Sigmoid colon (tissue), 7 donors: ENCODE measurements around the gene CLTB. TPM values are rescaled to one million over a fixed set of nuclear protein-coding genes. Genes with fewer than 3 reads are reported as not detected.
A peak's percentile ranks its signal among the peaks of the same experiment; 100 is the strongest.

Source experiments
- DNase-seq: peaks from one replicate; pipeline ENCODE4 v3.0.0-alpha.2; 2019
- H3K27ac ChIP-seq, 4 donors: fragments of 200-600 bp; sonication (generic); one replicate each; pipeline ENCODE4 v1.5.1; 2016 to 2019; ENCODE audit warnings: mild to moderate bottlenecking in 1 of 4
- H3K27me3 ChIP-seq, 3 donors: fragments of 200-600 bp; sonication (generic); one replicate each; pipeline ENCODE4 v1.5.1; 2019; ENCODE audit warnings: mild to moderate bottlenecking in 1 of 3
- H3K36me3 ChIP-seq, 4 donors: fragments of 200-600 bp; sonication (generic); one replicate each; pipeline ENCODE4 v1.5.1; 2016 to 2019
- H3K4me1 ChIP-seq, 4 donors: fragments of 200-600 bp; sonication (generic); one replicate each; pipeline ENCODE4 v1.5.1; 2017 to 2019
- H3K4me3 ChIP-seq, 4 donors: fragments of 200-600 bp; sonication (generic); one replicate each; pipeline ENCODE4 v1.5.1; 2017 to 2019; ENCODE audit warnings: mild to moderate bottlenecking in 2 of 4, moderate library complexity in 1 of 4
- H3K9me3 ChIP-seq, 4 donors: fragments of 200-600 bp in 3 of 4; sonication (generic) in 3 of 4; one replicate each; pipeline versions ENCODE4 v1.5.1 to v1.6.1; 2013 to 2019
- EP300 ChIP-seq, 4 donors: sonication (generic); formaldehyde crosslinking; IDR thresholded peaks; one replicate each; pipeline ENCODE4 v1.6.1; 2017; ENCODE audit warnings: antibody characterized with exemption in 4 of 4
- POLR2A ChIP-seq, 2 donors: fragments of 450-650 bp; IDR thresholded peaks; one replicate each; pipeline ENCODE4 v1.6.1; 2016; ENCODE audit warnings: antibody characterized with exemption in 2 of 2, mild to moderate bottlenecking in 2 of 2, moderate library complexity in 2 of 2
- POLR2AphosphoS5 ChIP-seq, 4 donors: sonication (generic); formaldehyde crosslinking; IDR thresholded peaks; one replicate each; pipeline ENCODE4 v1.6.1; 2017; ENCODE audit warnings: antibody characterized with exemption in 4 of 4
- WGBS, 2 donors: extraction: QIAGEN DNeasy Blood & Tissue Kit; methylation state at CpG; one replicate each; pipeline ENCODE4 v1.1.7; 2013; 5-methylcytosine and 5-hydroxymethylcytosine counted together
- intact Hi-C: fragments of 100-400 bp; cut with DNase I; formaldehyde crosslinking; loops from one replicate; pipeline ENCODE4 v1.15.1; 2023
- polyA plus RNA-seq, 3 donors: library from polyadenylated mRNA; stranded (reverse); fragments of 200-250 nt; gene quantifications; one replicate each; pipeline ENCODE4 v1.2.3, GENCODE V29; 2013
- total RNA-seq, 4 donors: library from RNA; depleted of rRNA; stranded (reverse); fragments of >200 nt; gene quantifications; one replicate each; pipeline ENCODE4 v1.1.0, GENCODE V29; 2016
- TF ChIP-seq, protein P1 (sequence below), 4 experiments: fragments of 450-650 bp in 3 of 4; fragments of 200-600 bp in 1 of 4; IDR thresholded peaks; one replicate each; pipeline ENCODE4 v1.5.1; 2016 to 2019; ENCODE audit warnings: antibody characterized with exemption in 4 of 4, mild to moderate bottlenecking in 3 of 4, moderate library complexity in 2 of 4
- donor health status: healthy with polysubstance abuse.
- donor health status: Bipolar disorder and iron deficiency.
- donor health status: healthy.

Gene CLTB
- total and polyA plus RNA-seq, 7 donors: 129 to 403 (median 163) TPM

- H3K27ac ChIP-seq: no peak overlapping the region
- H3K9me3 ChIP-seq: no peaks in the 10 kb centered on the region
- TF ChIP-seq, protein P1, sequence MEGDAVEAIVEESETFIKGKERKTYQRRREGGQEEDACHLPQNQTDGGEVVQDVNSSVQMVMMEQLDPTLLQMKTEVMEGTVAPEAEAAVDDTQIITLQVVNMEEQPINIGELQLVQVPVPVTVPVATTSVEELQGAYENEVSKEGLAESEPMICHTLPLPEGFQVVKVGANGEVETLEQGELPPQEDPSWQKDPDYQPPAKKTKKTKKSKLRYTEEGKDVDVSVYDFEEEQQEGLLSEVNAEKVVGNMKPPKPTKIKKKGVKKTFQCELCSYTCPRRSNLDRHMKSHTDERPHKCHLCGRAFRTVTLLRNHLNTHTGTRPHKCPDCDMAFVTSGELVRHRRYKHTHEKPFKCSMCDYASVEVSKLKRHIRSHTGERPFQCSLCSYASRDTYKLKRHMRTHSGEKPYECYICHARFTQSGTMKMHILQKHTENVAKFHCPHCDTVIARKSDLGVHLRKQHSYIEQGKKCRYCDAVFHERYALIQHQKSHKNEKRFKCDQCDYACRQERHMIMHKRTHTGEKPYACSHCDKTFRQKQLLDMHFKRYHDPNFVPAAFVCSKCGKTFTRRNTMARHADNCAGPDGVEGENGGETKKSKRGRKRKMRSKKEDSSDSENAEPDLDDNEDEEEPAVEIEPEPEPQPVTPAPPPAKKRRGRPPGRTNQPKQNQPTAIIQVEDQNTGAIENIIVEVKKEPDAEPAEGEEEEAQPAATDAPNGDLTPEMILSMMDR (IDR thresholded peaks at IDR 0.05): no peak
- TF ChIP-seq EP300 (IDR thresholded peaks at IDR 0.05) (no peak), POLR2AphosphoS5 (IDR thresholded peaks at IDR 0.05) (no peak), POLR2A (IDR thresholded peaks at IDR 0.05) (no peak)
- no peak for DNase-seq
- H3K27me3 ChIP-seq: no peaks in the 10 kb centered on the region
- H3K36me3 ChIP-seq: peaks cover 5 to 49% (median 22%) of the 10 kb centered on the region in 4 donors
- WGBS, 2 donors: 86 to 88% methylated on average over 9 of the region's 9 CpGs
- H3K4me3 ChIP-seq: no peak overlapping the region
- peaks cover 0 to 37% (median 30%) of the 10 kb centered on the region in 4 donors for H3K4me1 ChIP-seq
- intact Hi-C loops: loop anchor here (2.0 to 10.0 kb wide), 3 partner anchors 17 to 261 kb away; partner anchors contain the start of genes RNF44 and TSPAN17
Observed at GRCh38 chr5:176383961-176384360, 32.4 kb downstream of the CLTB start.

DNA sequence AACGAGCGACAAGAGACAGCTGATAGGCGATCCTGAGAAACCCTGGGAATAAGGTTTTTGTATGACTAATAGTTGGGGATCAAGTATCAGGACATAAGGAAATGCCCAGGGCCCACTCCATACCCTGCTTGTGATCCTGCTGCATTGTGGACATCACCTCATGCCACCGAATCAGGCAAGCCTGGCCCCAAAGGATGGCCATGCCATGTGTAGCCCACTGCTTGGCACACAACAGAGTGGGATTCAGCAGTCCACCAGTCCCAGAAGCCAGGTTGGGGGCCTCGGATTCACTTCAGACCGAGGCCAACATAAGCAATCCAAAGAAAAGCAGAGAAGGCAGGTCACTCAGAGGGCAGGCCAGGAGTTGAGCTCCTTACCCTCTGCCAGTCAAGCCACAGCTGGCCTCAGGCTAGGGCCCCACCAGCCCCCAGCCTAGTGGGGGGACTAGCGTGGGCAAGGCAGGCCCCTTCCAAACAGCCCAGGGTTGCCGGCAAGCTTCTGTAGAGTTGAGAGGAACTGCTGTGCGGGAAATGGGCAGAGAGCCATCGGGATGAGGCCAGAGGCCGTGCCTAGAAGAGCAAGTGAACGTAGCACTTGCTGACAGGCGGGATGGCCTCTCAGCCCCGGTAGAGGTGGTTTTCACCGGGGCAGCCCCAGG, 33.0 kb downstream of the CLTB start:
- WGBS, 2 donors: 87 to 94% methylated on average over 15 of the region's 15 CpGs
- H3K36me3 ChIP-seq: peaks cover 5 to 49% (median 22%) of the 10 kb centered on the region in 4 donors
- TF ChIP-seq, protein P1 (IDR thresholded peaks at IDR 0.05): no peak
- TF ChIP-seq EP300 (IDR thresholded peaks at IDR 0.05) (no peak), POLR2AphosphoS5 (IDR thresholded peaks at IDR 0.05) (no peak), POLR2A (IDR thresholded peaks at IDR 0.05) (no peak)

GRCh38 chr5:176382721-176383120, 33.6 kb downstream of the CLTB start:
- no peaks in the 10 kb centered on the region for H3K9me3 ChIP-seq
- peak overlapping the region in 3 of 4 donors; percentile 72 to 83 (median 75) for H3K27ac ChIP-seq
- DNase-seq: peak; percentile 38
- H3K27me3 ChIP-seq: no peaks in the 10 kb centered on the region
- H3K4me3 ChIP-seq: no peak overlapping the region
- TF ChIP-seq EP300 (IDR thresholded peaks at IDR 0.05): no peak
- TF ChIP-seq, protein P1 (IDR thresholded peaks at IDR 0.05): no peak
- TF ChIP-seq POLR2AphosphoS5 (IDR thresholded peaks at IDR 0.05): no peak
- TF ChIP-seq POLR2A (IDR thresholded peaks at IDR 0.05): no peak
- H3K36me3 ChIP-seq: peaks cover 5 to 49% (median 22%) of the 10 kb centered on the region in 4 donors
- intact Hi-C loops: loop anchor here (10.0 kb wide), 2 partner anchors 152 to 262 kb away; partner anchors contain the start of genes RNF44 and TSPAN17
- peaks cover 0 to 33% (median 25%) of the 10 kb centered on the region in 4 donors for H3K4me1 ChIP-seq
- 74 to 95% methylated on average over 3 of the region's 3 CpGs for WGBS, 2 donors

More for the DNA sequence above, 33.0 kb downstream of the CLTB start:
- H3K27me3 ChIP-seq: no peaks in the 10 kb centered on the region
- intact Hi-C loops: loop anchor here (10.0 kb wide), 2 partner anchors 151 to 261 kb away; partner anchors contain the start of genes RNF44 and TSPAN17
- no peak for DNase-seq
- H3K4me3 ChIP-seq: no peak overlapping the region
- peaks cover 0 to 37% (median 30%) of the 10 kb centered on the region in 4 donors for H3K4me1 ChIP-seq
- no peaks in the 10 kb centered on the region for H3K9me3 ChIP-seq
- H3K27ac ChIP-seq: no peak overlapping the region

- intact Hi-C loops: loop anchor here (10.0 kb wide), 2 partner anchors 153 to 263 kb away; partner anchors contain the start of genes RNF44 and TSPAN17
- Histone ChIP-seq H3K36me3 (peaks cover 5 to 49% (median 22%) of the 10 kb centered on the region in 4 donors), H3K27me3 (no peaks in the 10 kb centered on the region), H3K27ac (peak overlapping the region; percentile 16 to 83 (median 74)), H3K4me3 (no peak overlapping the region), H3K9me3 (no peaks in the 10 kb centered on the region), H3K4me1 (peaks cover 0 to 26% (median 18%) of the 10 kb centered on the region in 4 donors)
- TF ChIP-seq, protein P1 (IDR thresholded peaks at IDR 0.05): no peak
- no peak for TF ChIP-seq EP300 (IDR thresholded peaks at IDR 0.05)
- 96% methylated on average over 3 of the region's 3 CpGs for WGBS, 2 donors
- DNase-seq: peak; percentile 46
Observed at GRCh38 chr5:176381979-176382378, 34.4 kb downstream of the CLTB start.
